CD4-positive, alpha-beta T cell (primary cell): Measurements from ENCODE around the gene MPRIP. TPM values are rescaled to one million over a fixed set of nuclear protein-coding genes. Genes with fewer than 3 reads are reported as not detected.

Experiments
- ATAC-seq: fragments of 200-7000 bp; cut with Tn5 transposase; one replicate; pipeline ENCODE4 v1.10.0; 2022; ENCODE audit warnings: mild to moderate bottlenecking; ENCODE audit not compliant: poor library complexity
- CTCF ChIA-PET: fragments of 350-600 bp; sonication (Branson Sonifier 250); formaldehyde crosslinking; loops from one replicate; lab custom pipeline; 2021; ENCODE audit warnings: antibody characterized with exemption, inconsistent platforms; lab: Charles Lee
- POLR2A ChIA-PET: fragments of 350-600 bp; sonication (Branson Sonifier 250); formaldehyde crosslinking; loops from one replicate; lab custom pipeline; 2021; ENCODE audit warnings: antibody characterized with exemption, inconsistent platforms; lab: Charles Lee
- DNase-seq, 14 experiments: peaks; one replicate each; pipeline ENCODE4 v3.0.0-alpha.2; 2013 to 2020; ENCODE audit warnings: mixed read lengths in 2 of 14
- H3K27ac ChIP-seq, 2 donors: one replicate each; pipeline versions ENCODE4 v1.5.1 to v1.7.0; 2013; ENCODE audit warnings: low read length in 2 of 2, low read depth in 1 of 2, mild to moderate bottlenecking in 1 of 2
- H3K27me3 ChIP-seq, 2 experiments: 1 replicate in 1 of 2; 2 replicates in 1 of 2; pipeline versions ENCODE4 v1.6.1 to v1.7.0; 2013; ENCODE audit warnings: low read length in 2 of 2, control low read depth in 1 of 2, mild to moderate bottlenecking in 1 of 2, moderate library complexity in 1 of 2; ENCODE audit not compliant: insufficient read depth in 2 of 2, control insufficient read depth in 1 of 2
- H3K36me3 ChIP-seq: one replicate; pipeline ENCODE4 v1.6.1; 2013; ENCODE audit warnings: low read length, control low read depth; ENCODE audit not compliant: insufficient read depth
- H3K4me1 ChIP-seq: one replicate; pipeline ENCODE4 v1.6.1; 2013; ENCODE audit warnings: low read length, control low read depth; ENCODE audit not compliant: insufficient read depth
- H3K4me3 ChIP-seq: one replicate; pipeline ENCODE4 v1.5.1; 2013; ENCODE audit warnings: mild to moderate bottlenecking, low read length, moderate library complexity
- H3K9me3 ChIP-seq, 2 experiments: 1 replicate in 1 of 2; 2 replicates in 1 of 2; pipeline versions ENCODE4 v1.6.1 to v1.7.0; 2013; ENCODE audit warnings: low read length in 2 of 2, mild to moderate bottlenecking in 2 of 2, control low read depth in 1 of 2, moderate library complexity in 1 of 2; ENCODE audit not compliant: control insufficient read depth in 1 of 2, insufficient read depth in 1 of 2
- H3K27ac Mint-ChIP-seq: one replicate; pipeline ENCODE4 v1.8.0; 2020; ENCODE audit warnings: mixed read lengths
- H3K27me3 Mint-ChIP-seq: one replicate; pipeline ENCODE4 v1.8.0; 2021; ENCODE audit warnings: mixed read lengths
- H3K36me3 Mint-ChIP-seq: one replicate; pipeline ENCODE4 v1.8.0; 2021; ENCODE audit warnings: low read depth, mixed read lengths
- H3K4me1 Mint-ChIP-seq: one replicate; pipeline ENCODE4 v1.8.0; 2021; ENCODE audit warnings: low read depth, mixed read lengths
- H3K4me3 Mint-ChIP-seq: one replicate; pipeline ENCODE4 v1.8.0; 2020; ENCODE audit warnings: mild to moderate bottlenecking, mixed read lengths
- H3K9me3 Mint-ChIP-seq: one replicate; pipeline ENCODE4 v1.8.0; 2020; ENCODE audit warnings: mixed read lengths
- intact Hi-C, 2 experiments: fragments of 100-400 bp; cut with DNase I in 1 of 2; cut with micrococcal nuclease in 1 of 2; formaldehyde crosslinking; loops; one replicate each; pipeline versions ENCODE4 v1.15.1 to v1.9.0; 2023 to 2025; cut with DNase I, micrococcal nuclease
- total RNA-seq, 174 experiments: library from RNA in 2 of 174; stranded (reverse) in 2 of 174; gene quantifications; one replicate each; pipeline ENCODE4 v1.2.3 and lab custom pipeline; 2021 to 2026
- TF ChIP-seq, protein P1 (sequence below): fragments of 200-600 bp; IDR thresholded peaks from one replicate; pipeline ENCODE4 v1.8.0; 2022; ENCODE audit warnings: antibody characterized with exemption, mild to moderate bottlenecking

The MPRIP gene
- total RNA-seq, 2 experiments from 2014 or later, result 176 to 188 TPM

GRCh38 chr17:17170346-17170985 lies 128.2 kb downstream of the MPRIP start:
- Histone ChIP-seq H3K36me3 (peaks cover 67% of the 10 kb centered on the region), H3K27me3 (no peaks in the 10 kb centered on the region), H3K4me3 (no peak overlapping the region), H3K9me3 (no peaks in the 10 kb centered on the region), H3K27ac (peak overlapping the region; percentile 7 to 55), H3K4me1 (peaks cover 62% of the 10 kb centered on the region)
- H3K27me3 Mint-ChIP-seq, result no peaks in the 10 kb centered on the region
- CTCF ChIA-PET, result interaction anchor here (0.7 kb wide), 1 partner anchor 25 kb away, joined by 4 read pairs; no protein-coding TSS in a partner anchor
- ATAC-seq, result no peak
- peaks cover 79% of the 10 kb centered on the region for H3K36me3 Mint-ChIP-seq
- POLR2A ChIA-PET, result interaction anchor here (3.6 kb wide), 1 partner anchor 11 kb away, joined by 12 read pairs; no protein-coding TSS in a partner anchor
- H3K9me3 Mint-ChIP-seq, result no peaks in the 10 kb centered on the region
- peaks cover 53% of the 10 kb centered on the region for H3K4me1 Mint-ChIP-seq
- TF ChIP-seq, protein P1, sequence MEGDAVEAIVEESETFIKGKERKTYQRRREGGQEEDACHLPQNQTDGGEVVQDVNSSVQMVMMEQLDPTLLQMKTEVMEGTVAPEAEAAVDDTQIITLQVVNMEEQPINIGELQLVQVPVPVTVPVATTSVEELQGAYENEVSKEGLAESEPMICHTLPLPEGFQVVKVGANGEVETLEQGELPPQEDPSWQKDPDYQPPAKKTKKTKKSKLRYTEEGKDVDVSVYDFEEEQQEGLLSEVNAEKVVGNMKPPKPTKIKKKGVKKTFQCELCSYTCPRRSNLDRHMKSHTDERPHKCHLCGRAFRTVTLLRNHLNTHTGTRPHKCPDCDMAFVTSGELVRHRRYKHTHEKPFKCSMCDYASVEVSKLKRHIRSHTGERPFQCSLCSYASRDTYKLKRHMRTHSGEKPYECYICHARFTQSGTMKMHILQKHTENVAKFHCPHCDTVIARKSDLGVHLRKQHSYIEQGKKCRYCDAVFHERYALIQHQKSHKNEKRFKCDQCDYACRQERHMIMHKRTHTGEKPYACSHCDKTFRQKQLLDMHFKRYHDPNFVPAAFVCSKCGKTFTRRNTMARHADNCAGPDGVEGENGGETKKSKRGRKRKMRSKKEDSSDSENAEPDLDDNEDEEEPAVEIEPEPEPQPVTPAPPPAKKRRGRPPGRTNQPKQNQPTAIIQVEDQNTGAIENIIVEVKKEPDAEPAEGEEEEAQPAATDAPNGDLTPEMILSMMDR, result no peak
- intact Hi-C loops, result no loop called here
- no peak overlapping the region for H3K4me3 Mint-ChIP-seq
- DNase-seq, result no peak
- H3K27ac Mint-ChIP-seq, result peak overlapping the region; percentile 99

DNA sequence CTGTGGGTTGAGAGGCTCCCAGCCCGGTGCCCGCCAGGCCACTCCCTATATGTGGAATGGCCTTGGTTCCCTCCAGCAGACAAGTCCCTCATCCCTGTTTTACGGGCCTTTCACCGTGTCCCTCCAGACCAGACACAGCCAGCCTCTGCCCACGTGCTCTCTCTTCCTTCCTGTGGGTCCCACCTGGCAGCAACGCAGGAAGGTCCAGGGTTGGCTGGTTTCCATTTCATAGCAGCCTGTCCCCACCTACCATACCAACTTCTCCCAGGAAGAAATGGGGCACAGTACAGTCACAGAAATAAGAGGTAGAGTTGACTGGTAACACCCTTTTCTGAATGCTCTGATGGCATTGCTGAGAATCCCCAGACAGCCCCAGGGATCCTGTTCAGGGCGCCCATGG lies 128.9 kb downstream of the MPRIP start:
- Mint-ChIP-seq H3K27me3 (no peaks in the 10 kb centered on the region), H3K36me3 (peaks cover 78% of the 10 kb centered on the region), H3K27ac (peak overlapping the region; percentile 99), H3K9me3 (no peaks in the 10 kb centered on the region), H3K4me1 (peaks cover 59% of the 10 kb centered on the region), H3K4me3 (peak overlapping the region; percentile 25)
- H3K9me3 ChIP-seq, result no peaks in the 10 kb centered on the region
- H3K4me3 ChIP-seq, result no peak overlapping the region
- intact Hi-C loops, result no loop called here
- H3K4me1 ChIP-seq, result peaks cover 69% of the 10 kb centered on the region
- ATAC-seq (no peak), DNase-seq (no peak)
- TF ChIP-seq, protein P1, result no peak
- H3K27me3 ChIP-seq, result no peaks in the 10 kb centered on the region
- H3K27ac ChIP-seq, result peak overlapping the region; percentile 7 to 55
- ChIA-PET CTCF (interaction anchor here (1.4 kb wide), 1 partner anchor 29 kb away, joined by 4 read pairs; no protein-coding TSS in a partner anchor), POLR2A (interaction anchor here (3.6 kb wide), 1 partner anchor 10 kb away, joined by 12 read pairs; no protein-coding TSS in a partner anchor)
- H3K36me3 ChIP-seq, result peaks cover 67% of the 10 kb centered on the region

GRCh38 chr17:17172001-17172939 lies 130.0 kb downstream of the MPRIP start:
- POLR2A ChIA-PET, result interaction anchor here (1.4 to 3.6 kb wide), 2 partner anchors 9 to 18 kb away, joined by 4 to 12 read pairs; no protein-coding TSS in a partner anchor
- peak overlapping the region in 1 of 2 donors; percentile 18 for H3K27ac ChIP-seq
- peaks cover 79% of the 10 kb centered on the region for H3K36me3 Mint-ChIP-seq
- H3K4me1 Mint-ChIP-seq, result peaks cover 65% of the 10 kb centered on the region
- H3K27me3 Mint-ChIP-seq, result no peaks in the 10 kb centered on the region
- peaks cover 80% of the 10 kb centered on the region for H3K4me1 ChIP-seq
- CTCF ChIA-PET, result interaction anchor here (1.0 to 1.4 kb wide), 2 partner anchors 12 to 30 kb away, joined by 3 to 4 read pairs; no protein-coding TSS in a partner anchor
- H3K4me3 ChIP-seq, result no peak overlapping the region
- H3K27ac Mint-ChIP-seq, result peak overlapping the region; percentile 99
- ATAC-seq (no peak), DNase-seq (peak in 2 of 14 experiments; percentile 26 to 49)
- intact Hi-C loops, result no loop called here
- no peaks in the 10 kb centered on the region for H3K9me3 ChIP-seq
- H3K36me3 ChIP-seq, result peaks cover 65% of the 10 kb centered on the region
- H3K27me3 ChIP-seq, result no peaks in the 10 kb centered on the region
- no peaks in the 10 kb centered on the region for H3K9me3 Mint-ChIP-seq
- no peak overlapping the region for H3K4me3 Mint-ChIP-seq
- TF ChIP-seq, protein P1, result no peak
